H1 (cell line): ENCODE results near the gene FOXA2. TPM values are rescaled to one million over a fixed set of nuclear protein-coding genes. Genes with fewer than 3 reads are reported as not detected.
A peak's percentile ranks its signal among the peaks of the same experiment; 100 is the strongest.

Experiments used
- ASH2L ChIP-seq: fragments of 200-600, 300-600 bp; sonication (generic); IDR thresholded peaks from one replicate; pipeline ENCODE4 v1.7.1; 2017; ENCODE audit warnings: low read length
- CBX5 ChIP-seq: fragments of 300-800, 300-1000 bp; sonication (generic); IDR thresholded peaks from 2 replicates; pipeline ENCODE4 v1.7.1; 2016; ENCODE audit warnings: antibody characterized with exemption, low read length, low read depth
- CBX8 ChIP-seq: fragments of 300-800, 300-1000 bp; sonication (generic); IDR thresholded peaks from 2 replicates; pipeline ENCODE4 v1.7.1; 2016; ENCODE audit warnings: low read depth, low read length, borderline replicate concordance
- CHD1 ChIP-seq: IDR thresholded peaks from 2 replicates; pipeline ENCODE4 v1.6.1; 2012; ENCODE audit warnings: low read depth, low read length, improper control_type of control experiment
- CHD7 ChIP-seq: fragments of 300-600 bp; sonication (generic); IDR thresholded peaks from 2 replicates; pipeline ENCODE4 v1.7.1; 2012; ENCODE audit warnings: low read length, moderate library complexity, mild to moderate bottlenecking, inconsistent platforms; ENCODE audit not compliant: insufficient replicate concordance
- KDM1A ChIP-seq: fragments of 200-600, 300-600 bp; sonication (generic); IDR thresholded peaks from 2 replicates; pipeline ENCODE4 v1.7.1; 2016; ENCODE audit warnings: mild to moderate bottlenecking, low read length, borderline replicate concordance
- POU5F1 ChIP-seq: IDR thresholded peaks from 2 replicates; pipeline ENCODE4 v1.6.1; 2011; ENCODE audit warnings: low read depth, mild to moderate bottlenecking, low read length, moderate library complexity
- RFX5 ChIP-seq: IDR thresholded peaks from 2 replicates; pipeline ENCODE4 v1.6.1; 2011; ENCODE audit warnings: low read depth, low read length, improper control_type of control experiment, borderline replicate concordance
- SAP30 ChIP-seq: fragments of 300-600 bp; sonication (generic); IDR thresholded peaks from 2 replicates; pipeline ENCODE4 v1.7.1; 2012; ENCODE audit warnings: low read length, moderate library complexity, mild to moderate bottlenecking, inconsistent platforms; ENCODE audit not compliant: insufficient read depth, insufficient replicate concordance
- TBP ChIP-seq: IDR thresholded peaks from 2 replicates; pipeline ENCODE4 v1.6.1; 2011; ENCODE audit warnings: low read depth, low read length, improper control_type of control experiment
- YY1 ChIP-seq: IDR thresholded peaks from 2 replicates; pipeline ENCODE4 v1.6.1; 2011; ENCODE audit warnings: low read depth, mild to moderate bottlenecking, low read length
- polyA plus RNA-seq, 7 experiments: library from polyadenylated mRNA; depleted of rRNA in 3 of 7; stranded (reverse) in 5 of 7; unstranded in 2 of 7; fragments of >200 nt in 5 of 7; fragments of 200-250 nt in 2 of 7; gene quantifications; 1 replicate in 5 of 7; 2 replicates in 1 of 7; 4 replicates in 1 of 7; pipeline versions ENCODE4 v1.2.1 to v1.2.3, GENCODE V29; 2011 to 2013; ENCODE audit warnings: missing spikeins in 2 of 7, mixed read lengths in 2 of 7
- total RNA-seq: library from RNA; stranded (reverse); fragmentation: NEBNext Ultra II Directional; extraction: Animal tissue kit (Norgen Biotek cat#: 25700); gene quantifications from 2 replicates; pipeline ENCODE4 v1.2.1, GENCODE V29; 2021

The FOXA2 gene
- total and polyA plus RNA-seq, 2 of the 8 experiments (the other 6 are each of a cell fraction or from before 2014, with no cell fraction given) = not detected

- TF ChIP-seq TBP = no peak
- no peak for TF ChIP-seq RFX5
- TF ChIP-seq CBX5 = no peak
- TF ChIP-seq CHD1 = no peak
- TF ChIP-seq YY1 = peak; percentile 31; the same call in 1 of the 2 replicates
- no peak for TF ChIP-seq CBX8
- TF ChIP-seq POU5F1 = no peak
- TF ChIP-seq CHD7 = no peak
- TF ChIP-seq SAP30 = no peak
- TF ChIP-seq ASH2L = no peak
- no peak for TF ChIP-seq KDM1A
These were observed 2.4 kb upstream of the FOXA2 start (continued) for GRCh38 chr20:22586645-22587310.
